Measurements from ENCODE around the gene TIMM22. TPM values are rescaled to one million over a fixed set of nuclear protein-coding genes. Genes with fewer than 3 reads are reported as not detected.
A peak's percentile ranks its signal among the peaks of the same experiment; 100 is the strongest.

The TIMM22 gene
- total and polyA plus RNA-seq, 2 of the 4 experiments (the other 2 are of a cell fraction) = 12.7 to 12.9 TPM

- no peaks in the 10 kb centered on the region for H3K36me3 ChIP-seq (ENCODE audit: control insufficient read depth, insufficient read depth, low read length)
- no peak for TF ChIP-seq MXI1 (IDR thresholded peaks at IDR 0.05; ENCODE audit: borderline replicate concordance, low read depth, low read length)
- no peak for TF ChIP-seq FOS (IDR thresholded peaks at IDR 0.05; ENCODE audit: low read depth, low read length)
- no peak for TF ChIP-seq MAZ (IDR thresholded peaks at IDR 0.05; ENCODE audit: borderline replicate concordance, low read depth, low read length)
- TF ChIP-seq CTCF (conservative IDR thresholded peaks at IDR 0.05; ENCODE audit: low read depth, low read length) = no peak
- no peak for TF ChIP-seq MAFK (IDR thresholded peaks at IDR 0.05; ENCODE audit: low read depth, low read length)
- TF ChIP-seq USF2 (IDR thresholded peaks at IDR 0.05; ENCODE audit: low read depth, low read length) = no peak
- TF ChIP-seq RFX5 (IDR thresholded peaks at IDR 0.05; ENCODE audit: low read depth, low read length) = no peak
- no peak for TF ChIP-seq NFE2L2 (IDR thresholded peaks at IDR 0.05; ENCODE audit: low read depth, low read length)
- TF ChIP-seq RAD21 (IDR thresholded peaks at IDR 0.05; ENCODE audit: low read length) = no peak
- no peak for TF ChIP-seq CEBPB (IDR thresholded peaks at IDR 0.05; ENCODE audit: low read depth, low read length)
- no peak for TF ChIP-seq POLR2A (IDR thresholded peaks at IDR 0.05; ENCODE audit: low read depth, low read length)
- no peak for TF ChIP-seq BHLHE40 (IDR thresholded peaks at IDR 0.05; ENCODE audit: low read depth, low read length)
- TF ChIP-seq ELK1 (IDR thresholded peaks at IDR 0.05; ENCODE audit: borderline replicate concordance, low read depth, low read length) = no peak
- TF ChIP-seq RCOR1 (IDR thresholded peaks at IDR 0.05; ENCODE audit: insufficient replicate concordance, low read length) = no peak
- TF ChIP-seq SMC3 (IDR thresholded peaks at IDR 0.05; ENCODE audit: low read depth, low read length) = no peak
- no peak for TF ChIP-seq CHD1 (IDR thresholded peaks at IDR 0.05; ENCODE audit: low read depth, low read length)
- H4K20me1 ChIP-seq (ENCODE audit: insufficient read depth, low read length) = peaks cover 27% of the 10 kb centered on the region
- H3K4me3 ChIP-seq (ENCODE audit: insufficient read depth, low read depth, low read length) = no peak overlapping the region
- no peak overlapping the region for H3K56ac ChIP-seq (ENCODE audit: extremely low read depth, insufficient read depth, low read length)
- no peak overlapping the region for H2BK5ac ChIP-seq (ENCODE audit: low read depth, low read length, poor library complexity, severe bottlenecking)
- ChIA-PET POLR2A (ENCODE audit: unreplicated experiment) (interaction anchor here (0.7 kb wide), 1 partner anchor 255 kb away, joined by 3 read pairs; no protein-coding TSS in a partner anchor), CTCF (interaction anchor here (0.7 to 1.9 kb wide), 12 partner anchors 9 to 283 kb away, joined by 3 to 14 read pairs (median 6); partner anchors contain the start of genes GLOD4, MRM3 and TIMM22)
- H3K27me3 ChIP-seq (ENCODE audit: control insufficient read depth, insufficient read depth, low read length) = no peaks in the 10 kb centered on the region
- no peak overlapping the region for H4K5ac ChIP-seq (ENCODE audit: low read depth, low read length)
- no peak overlapping the region for H3K4me2 ChIP-seq (ENCODE audit: low read depth, low read length)
- DNase-seq (no peak), ATAC-seq (ENCODE audit: low read depth) (no peak)
- no peaks in the 10 kb centered on the region for H3K9me1 ChIP-seq (ENCODE audit: insufficient read depth, low read length)
- in situ Hi-C loops (cut with MboI; ENCODE audit: low sequenced_read_pairs) = loop anchor here (5.0 kb wide), 1 partner anchor 194 kb away; no protein-coding TSS in a partner anchor
- no peak overlapping the region for H2BK15ac ChIP-seq (ENCODE audit: low read depth, low read length)
- H2AK5ac ChIP-seq (ENCODE audit: low read depth, low read length) = no peak overlapping the region
- intact Hi-C loops (cut with micrococcal nuclease) = loop anchor here (1.0 to 5.0 kb wide), 5 partner anchors 187 to 568 kb away; partner anchors contain the start of gene TLCD3A
- no peak overlapping the region for H3K18ac ChIP-seq (ENCODE audit: low read depth, low read length)
- H3K9ac ChIP-seq (ENCODE audit: low read depth, low read length) = no peak overlapping the region
- no CpG with 5 or more reads among the region's 10 CpGs for WGBS, 2 experiments (ENCODE audit: extremely low coverage in 2 of 2, insufficient read length in 1 of 2)
- H2AFZ ChIP-seq (replicated peaks; ENCODE audit: low read length, poor library complexity) = peak overlapping the region; percentile 86
- no peak overlapping the region for H2BK20ac ChIP-seq (ENCODE audit: low read depth, low read length)
- no TSS peak for BruUV-seq (replicated peaks)
- H3K27ac ChIP-seq (ENCODE audit: insufficient read depth, low read length) = no peak overlapping the region
- no peak overlapping the region for H4K91ac ChIP-seq (ENCODE audit: insufficient read depth, low read depth, low read length)
- 0 out of 2 replicates have a peak overlapping the region, but pooled peaks have one; percentile 14 for H2BK120ac ChIP-seq (ENCODE audit: low read depth, low read length)
- H3K79me1 ChIP-seq (ENCODE audit: low read depth in 1 of 2, low read length in 2 of 2) = peaks cover 0 to 16% of the 10 kb centered on the region in 2 experiments; a peak in 2 of 4 replicates
- no peak overlapping the region for H3K4ac ChIP-seq (ENCODE audit: low read depth, low read length)
- dilution Hi-C loops (cut with HindIII; ENCODE audit: low sequenced_read_pairs, unreplicated experiment) = loop anchor here (25.0 kb wide), 1 partner anchor 194 kb away; the partner anchor contains the start of genes GLOD4 and MRM3
- peaks cover 4% of the 10 kb centered on the region for H3K4me1 ChIP-seq (ENCODE audit: control insufficient read depth, insufficient read depth, low read length)
- no peak overlapping the region for H2AK9ac ChIP-seq (replicated peaks; ENCODE audit: low read depth, low read length, poor library complexity)
- no peaks in the 10 kb centered on the region for H3K9me3 ChIP-seq (ENCODE audit: control insufficient read depth, insufficient read depth, low read length)
- H4K8ac ChIP-seq (ENCODE audit: low read depth in 2 of 2, low read length in 2 of 2) = no peak overlapping the region
- H3K23ac ChIP-seq (ENCODE audit: low read depth, low read length) = no peak overlapping the region
- H3K14ac ChIP-seq (replicated peaks; ENCODE audit: low read depth, low read length) = no peak overlapping the region
These were observed 15.7 kb upstream of the TIMM22 start for GRCh38 chr17:981292-981658.
